Tibial nerve (tissue), 3 donors: Measurements from ENCODE around the gene TMEM222.

Source experiments
- POLR2A ChIP-seq, 2 donors: fragments of 450-650 bp; IDR thresholded peaks; one replicate each; pipeline ENCODE4 v1.6.1; 2017; ENCODE audit warnings: antibody characterized with exemption in 2 of 2, mild to moderate bottlenecking in 2 of 2, moderate library complexity in 2 of 2
- TF ChIP-seq, protein P1 (sequence below), 5 experiments: fragments of 200-600 bp in 3 of 5; fragments of 450-650 bp in 2 of 5; sonication (generic) in 3 of 5; IDR thresholded peaks; one replicate each; pipeline ENCODE4 v1.5.1; 2016 to 2019; ENCODE audit warnings: antibody characterized with exemption in 5 of 5, mild to moderate bottlenecking in 3 of 5, moderate library complexity in 2 of 5

- no peak for TF ChIP-seq POLR2A (IDR thresholded peaks at IDR 0.05)
- TF ChIP-seq, protein P1, sequence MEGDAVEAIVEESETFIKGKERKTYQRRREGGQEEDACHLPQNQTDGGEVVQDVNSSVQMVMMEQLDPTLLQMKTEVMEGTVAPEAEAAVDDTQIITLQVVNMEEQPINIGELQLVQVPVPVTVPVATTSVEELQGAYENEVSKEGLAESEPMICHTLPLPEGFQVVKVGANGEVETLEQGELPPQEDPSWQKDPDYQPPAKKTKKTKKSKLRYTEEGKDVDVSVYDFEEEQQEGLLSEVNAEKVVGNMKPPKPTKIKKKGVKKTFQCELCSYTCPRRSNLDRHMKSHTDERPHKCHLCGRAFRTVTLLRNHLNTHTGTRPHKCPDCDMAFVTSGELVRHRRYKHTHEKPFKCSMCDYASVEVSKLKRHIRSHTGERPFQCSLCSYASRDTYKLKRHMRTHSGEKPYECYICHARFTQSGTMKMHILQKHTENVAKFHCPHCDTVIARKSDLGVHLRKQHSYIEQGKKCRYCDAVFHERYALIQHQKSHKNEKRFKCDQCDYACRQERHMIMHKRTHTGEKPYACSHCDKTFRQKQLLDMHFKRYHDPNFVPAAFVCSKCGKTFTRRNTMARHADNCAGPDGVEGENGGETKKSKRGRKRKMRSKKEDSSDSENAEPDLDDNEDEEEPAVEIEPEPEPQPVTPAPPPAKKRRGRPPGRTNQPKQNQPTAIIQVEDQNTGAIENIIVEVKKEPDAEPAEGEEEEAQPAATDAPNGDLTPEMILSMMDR (IDR thresholded peaks at IDR 0.05), result peak in 1 of 5 experiments; percentile 1
Observed at GRCh38 chr1:27367160-27367650, 45.2 kb downstream of the TMEM222 start.
